ENCODE data around the gene PKD2L2.
"Not testable (repeated sequence)": the region's sequence is repeated elsewhere in the genome, so short reads cannot be mapped to it uniquely, and the experiment has no call there.

Gene PKD2L2

DNA sequence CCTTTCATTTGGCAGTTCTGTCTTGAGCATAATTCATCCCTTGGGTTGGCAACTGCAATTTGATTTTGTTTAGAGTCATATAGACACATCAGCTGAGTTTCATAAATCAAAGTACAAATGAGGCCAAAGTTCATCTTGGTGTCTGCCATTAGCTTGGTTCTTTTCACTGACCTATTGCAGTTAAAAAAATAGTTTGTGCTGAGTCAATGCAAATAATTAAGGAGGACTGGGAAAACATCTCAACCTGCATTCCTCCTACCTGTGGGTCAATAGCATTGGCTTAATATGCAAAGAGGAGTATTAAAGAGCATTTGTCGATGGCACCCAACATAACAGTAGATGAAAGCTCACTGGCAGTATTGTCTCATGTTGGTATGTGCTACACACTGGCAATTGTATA lies 1.6 kb downstream of the PKD2L2 start:
- peak; percentile 56 for DNase-seq

DNA sequence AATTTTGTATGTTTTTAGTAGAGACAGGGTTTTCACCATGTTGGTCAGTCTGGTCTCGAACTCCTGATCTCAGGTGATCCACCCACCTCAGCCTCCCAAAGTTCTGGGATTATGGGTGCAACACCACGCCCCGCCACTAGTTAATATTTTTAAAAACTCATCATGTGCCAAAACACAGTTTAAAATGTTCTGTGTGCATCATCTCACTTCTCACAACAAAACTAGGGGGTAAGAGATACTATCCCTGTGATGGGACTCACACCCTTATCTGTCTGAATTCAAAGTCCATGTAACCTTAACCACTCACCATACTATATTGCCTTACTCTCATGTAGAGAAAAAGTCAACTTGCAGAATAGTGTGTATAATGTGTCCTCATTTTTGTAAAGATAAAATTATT lies 2.6 kb downstream of the PKD2L2 start:
- no peak for DNase-seq

DNA sequence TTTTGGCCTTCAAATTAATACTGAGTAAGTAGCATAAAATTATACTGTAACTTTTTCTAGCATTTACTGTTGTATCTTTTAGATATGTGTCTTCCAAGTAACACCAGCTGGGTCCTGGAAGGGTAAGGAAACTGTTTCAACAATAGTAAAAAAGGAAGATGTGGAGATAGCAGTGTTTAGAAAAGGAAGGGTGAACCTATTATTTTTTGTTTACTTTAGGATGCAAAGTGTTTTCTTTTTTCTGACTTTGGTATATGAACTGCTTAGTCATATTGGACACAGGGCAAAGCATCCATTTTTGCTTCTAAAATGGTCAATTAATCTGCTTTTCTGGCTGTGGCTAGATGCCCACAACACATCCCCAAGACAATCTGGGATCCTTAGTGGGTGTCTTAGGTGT lies 5.3 kb downstream of the PKD2L2 start:
- DNase-seq = no peak

DNA sequence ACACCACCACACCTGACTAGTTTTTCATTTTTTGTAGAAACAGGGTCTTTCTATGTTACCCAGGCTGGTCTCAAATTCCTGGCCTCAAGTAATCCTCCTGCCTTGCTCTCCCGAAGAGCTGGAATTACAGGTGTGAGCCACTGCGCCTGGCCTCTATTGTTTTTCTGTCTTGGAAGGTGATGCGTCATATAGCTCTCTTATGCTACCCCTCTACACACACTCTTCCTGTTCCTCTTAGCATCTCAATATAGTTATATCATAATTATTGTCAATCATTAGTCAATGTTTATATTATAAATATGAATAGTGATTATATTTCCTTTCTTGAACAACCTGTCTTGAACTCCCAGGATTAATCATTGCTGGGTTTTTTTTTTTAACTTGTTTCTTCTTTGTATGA lies 7.3 kb downstream of the PKD2L2 start:
- DNase-seq = no peak

DNA sequence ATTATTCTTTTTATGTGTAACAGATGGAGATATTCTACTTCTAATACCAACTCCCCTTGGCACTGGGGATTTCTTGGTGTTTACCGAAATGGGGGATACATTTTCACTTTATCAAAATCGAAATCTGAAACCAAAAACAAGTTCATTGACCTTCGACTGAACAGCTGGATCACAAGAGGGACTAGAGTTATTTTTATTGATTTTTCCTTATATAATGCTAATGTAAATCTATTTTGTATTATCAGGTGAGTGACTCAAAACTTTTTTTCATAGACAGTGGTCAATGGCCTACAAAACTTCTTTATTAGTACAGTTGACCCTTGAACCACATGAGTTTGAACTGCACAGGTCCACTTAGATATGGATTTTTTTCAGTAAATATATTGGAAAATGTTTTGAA lies 10.2 kb downstream of the PKD2L2 start:
- no peak for DNase-seq

DNA sequence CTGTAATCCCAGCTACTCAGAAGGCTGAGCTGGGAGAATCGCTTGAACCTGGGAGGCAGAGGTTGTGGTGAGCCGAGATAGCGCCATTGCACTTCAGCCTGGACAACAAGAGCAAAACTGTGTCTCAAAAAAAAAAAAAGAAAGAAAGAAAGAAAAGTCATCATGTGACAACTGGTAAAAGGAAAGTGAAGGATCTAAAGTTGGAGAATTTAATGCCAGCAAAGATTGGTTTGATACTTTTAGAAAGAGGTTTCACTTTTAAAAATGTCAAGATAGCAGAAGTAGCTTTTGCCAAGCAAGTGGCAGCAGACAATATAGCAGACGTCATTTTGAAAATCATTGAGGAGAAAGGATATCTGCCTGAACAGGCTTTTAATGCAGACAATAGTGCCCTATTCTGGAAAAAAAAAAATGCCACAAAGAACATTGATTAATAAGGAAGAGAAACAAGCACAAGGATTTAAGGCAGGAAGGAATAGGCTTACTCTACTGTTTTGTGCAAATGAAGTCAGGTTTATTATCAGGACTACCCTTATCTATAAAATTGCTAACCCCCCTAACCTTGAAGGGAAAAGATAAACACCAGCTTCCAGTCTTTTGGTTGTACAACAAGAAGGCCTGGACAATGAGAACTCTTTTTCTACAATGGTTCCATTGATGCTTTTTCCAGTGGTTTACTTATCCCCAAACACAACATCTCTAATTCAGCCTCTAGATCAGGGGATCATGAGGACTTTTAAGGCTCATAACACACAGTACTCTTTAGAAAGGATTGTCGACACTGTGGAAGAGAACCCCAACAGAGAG lies 12.0 kb downstream of the PKD2L2 start:
- no peak for DNase-seq

DNA sequence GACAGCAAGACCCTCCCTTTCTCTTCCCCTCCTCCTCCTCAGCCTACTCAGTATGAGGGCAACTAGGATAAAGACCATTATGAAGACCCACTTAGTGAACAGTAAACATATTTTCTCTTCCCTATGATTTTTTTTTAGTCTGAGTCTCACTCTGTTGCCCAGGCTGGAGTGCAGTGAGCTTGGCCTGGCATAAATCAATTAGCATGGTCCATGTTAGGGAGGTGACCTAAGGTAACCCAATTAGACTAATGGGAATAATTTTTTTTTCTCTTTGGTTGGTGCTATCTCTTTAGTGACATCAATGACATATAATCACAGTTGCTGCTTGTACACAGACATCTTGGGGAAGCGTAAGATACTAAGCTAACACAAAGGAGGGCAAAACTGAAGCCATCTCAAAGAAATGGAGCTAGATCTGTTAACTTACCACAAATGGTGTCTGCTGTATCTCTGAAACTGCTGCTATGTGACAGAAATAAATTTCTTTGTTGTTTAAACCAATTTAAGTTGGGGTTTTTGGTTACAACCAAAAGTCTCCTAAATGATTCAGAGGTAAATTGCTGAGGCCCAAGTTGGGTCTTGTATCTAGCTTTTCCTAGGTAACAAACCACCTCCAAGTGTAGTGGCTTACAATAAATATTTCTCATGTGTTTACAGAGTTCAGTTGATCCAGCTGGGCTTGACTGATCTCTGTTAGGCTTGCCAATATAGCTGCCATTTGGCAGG lies 13.3 kb downstream of the PKD2L2 start:
- no peak for DNase-seq

DNA sequence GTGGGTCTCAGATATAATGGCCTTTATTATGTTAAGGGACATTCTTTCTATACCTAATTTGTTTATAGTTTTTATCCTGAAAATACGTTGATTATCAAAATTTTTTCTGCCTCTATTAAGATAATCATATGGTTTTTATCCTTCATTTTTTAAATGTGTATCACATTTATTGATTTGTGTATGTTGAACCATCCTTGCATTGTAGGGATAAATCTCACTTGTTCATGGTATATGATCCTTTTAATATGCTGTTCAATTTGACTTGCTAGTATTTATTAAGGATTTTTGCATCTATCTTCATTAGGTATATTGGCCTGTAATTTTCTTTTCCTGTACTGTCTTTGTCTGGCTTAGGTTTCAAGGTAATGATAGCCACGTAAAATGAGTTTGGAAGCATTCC lies 25.5 kb downstream of the PKD2L2 start:
- no peak for DNase-seq

DNA sequence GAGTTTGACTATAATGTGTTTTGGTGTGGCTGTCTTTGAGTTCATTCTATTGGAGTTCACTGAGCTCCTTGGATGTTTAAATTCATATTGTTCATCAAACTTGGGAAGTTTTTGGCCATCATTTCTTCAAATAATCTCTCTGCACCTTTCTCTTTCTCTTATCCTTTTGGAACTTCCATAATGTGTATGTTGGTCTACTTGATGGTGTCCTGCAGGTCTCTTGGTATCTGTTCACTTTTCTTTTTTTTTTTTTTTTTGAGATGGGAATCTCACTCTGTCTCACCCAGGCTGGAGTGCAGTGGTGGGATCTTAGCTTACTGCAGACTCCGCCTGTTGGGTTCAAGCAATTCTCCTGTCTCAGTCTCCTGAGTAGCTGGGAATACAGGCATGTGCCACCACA lies 27.7 kb downstream of the PKD2L2 start:
- DNase-seq = no peak

DNA sequence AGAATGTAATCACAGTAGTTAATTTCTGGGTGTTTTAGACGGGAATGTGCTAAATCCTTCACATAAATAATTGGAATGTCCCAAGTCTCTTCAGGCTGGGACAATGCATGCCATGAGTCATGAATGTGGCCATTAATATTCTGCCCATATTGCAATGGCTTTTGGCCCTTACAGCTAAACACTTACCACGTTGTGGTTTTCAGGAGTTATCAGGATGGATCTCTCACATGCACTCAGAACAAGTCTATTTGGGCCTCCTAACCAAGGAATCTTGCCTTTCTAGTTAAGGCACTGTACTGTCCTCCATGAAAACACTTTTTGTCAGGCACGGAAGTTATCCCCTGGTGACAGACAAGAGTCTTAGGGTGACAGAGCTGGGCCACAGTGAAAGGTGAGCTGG lies 32.7 kb downstream of the PKD2L2 start:
- no peak for DNase-seq

DNA sequence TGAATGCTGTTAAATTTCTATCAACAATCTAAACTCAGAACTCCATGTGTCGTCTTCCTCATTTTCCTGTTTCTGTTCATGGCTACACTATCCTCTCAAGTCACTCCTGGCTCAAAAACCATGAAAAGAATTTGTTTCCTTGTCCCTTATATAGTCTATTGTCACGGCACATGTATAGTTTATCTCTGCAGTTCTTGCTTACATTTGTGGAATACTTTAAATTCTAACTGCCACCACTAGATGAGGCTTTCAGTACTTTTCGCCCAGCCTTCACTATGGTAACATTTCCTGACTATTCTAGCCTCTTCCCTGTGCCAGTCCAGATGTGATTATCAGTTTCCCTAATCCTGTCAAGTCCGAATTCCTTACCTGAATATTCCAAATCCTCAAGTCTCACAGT lies 34.6 kb downstream of the PKD2L2 start:
- DNase-seq = no peak

DNA sequence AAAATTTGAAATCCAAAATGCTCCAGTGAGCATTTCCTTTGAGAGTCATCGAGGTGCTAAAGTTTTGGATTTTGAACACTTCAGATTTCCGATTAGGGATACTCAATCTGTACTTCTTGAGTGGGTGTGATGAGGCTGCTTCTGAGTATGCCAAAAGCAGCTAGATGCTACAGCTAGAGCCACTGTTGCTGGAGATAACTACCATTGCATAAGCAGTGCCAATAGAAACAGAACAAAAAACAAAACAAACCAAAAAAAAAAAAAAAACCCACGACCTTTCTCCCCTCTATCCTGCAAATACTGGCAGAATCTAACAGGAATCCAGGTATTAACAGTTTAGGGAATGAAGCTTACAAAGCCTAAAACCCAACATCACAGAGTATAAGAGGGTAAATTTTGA lies 43.5 kb downstream of the PKD2L2 start:
- DNase-seq = no peak

DNA sequence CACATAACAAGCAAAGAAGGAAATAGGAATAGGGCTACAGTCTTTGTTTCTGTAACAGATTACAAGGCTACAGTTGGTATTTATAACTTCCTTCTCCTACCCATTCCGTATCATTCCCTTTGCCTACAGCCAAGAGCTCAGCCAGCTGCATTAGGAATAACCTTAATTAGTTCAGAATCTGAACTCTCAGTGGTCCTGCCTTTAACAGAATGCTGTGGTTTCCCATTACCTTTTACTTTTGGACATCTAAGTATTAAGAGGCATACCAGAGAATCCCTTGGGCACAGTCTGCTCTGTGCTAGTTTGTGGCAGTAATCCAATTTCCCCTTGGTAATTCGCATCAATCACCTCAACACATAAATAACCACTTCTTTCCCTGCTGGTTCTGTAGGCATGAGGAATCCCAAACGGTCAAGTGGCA lies 44.2 kb downstream of the PKD2L2 start:
- peak; percentile 67 for DNase-seq

DNA sequence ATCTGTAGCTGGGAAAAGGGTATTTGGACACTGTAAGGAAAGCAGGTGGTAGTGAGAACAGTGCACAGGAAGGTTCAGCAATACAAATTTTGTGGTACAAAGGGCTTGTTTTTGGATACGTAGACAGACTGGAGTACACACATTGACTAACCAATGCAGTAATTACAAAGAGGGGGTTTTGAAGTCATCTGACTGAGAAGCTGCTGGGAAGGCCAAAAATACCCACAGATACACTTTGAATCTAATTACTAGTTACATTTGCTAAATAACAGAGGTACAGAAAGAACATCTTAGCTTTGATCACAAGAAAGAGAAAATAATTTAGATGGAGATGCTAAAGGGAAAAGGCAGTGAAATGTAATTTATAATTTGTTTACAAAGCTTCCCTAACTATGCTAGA lies 45.9 kb downstream of the PKD2L2 start:
- DNase-seq = no peak

DNA sequence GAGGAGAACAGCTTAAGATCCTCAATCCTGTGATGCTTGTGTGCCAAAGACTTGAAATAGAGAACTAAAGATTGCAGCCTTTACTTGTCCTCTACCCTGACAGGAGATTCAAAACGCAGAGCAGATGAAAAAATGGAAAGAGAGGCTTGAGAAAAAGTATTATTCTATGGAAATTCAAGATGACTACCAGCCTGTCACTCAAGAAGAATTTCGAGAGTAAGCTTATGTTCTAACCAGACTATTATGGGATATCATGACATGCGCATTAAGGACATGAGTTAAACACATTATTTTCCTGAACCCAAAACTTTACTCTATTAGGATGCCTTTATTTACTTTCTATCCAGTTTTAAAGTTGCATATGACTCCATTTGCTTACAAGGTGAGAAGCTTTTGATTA lies 46.4 kb downstream of the PKD2L2 start:
- DNase-seq = no peak

DNA sequence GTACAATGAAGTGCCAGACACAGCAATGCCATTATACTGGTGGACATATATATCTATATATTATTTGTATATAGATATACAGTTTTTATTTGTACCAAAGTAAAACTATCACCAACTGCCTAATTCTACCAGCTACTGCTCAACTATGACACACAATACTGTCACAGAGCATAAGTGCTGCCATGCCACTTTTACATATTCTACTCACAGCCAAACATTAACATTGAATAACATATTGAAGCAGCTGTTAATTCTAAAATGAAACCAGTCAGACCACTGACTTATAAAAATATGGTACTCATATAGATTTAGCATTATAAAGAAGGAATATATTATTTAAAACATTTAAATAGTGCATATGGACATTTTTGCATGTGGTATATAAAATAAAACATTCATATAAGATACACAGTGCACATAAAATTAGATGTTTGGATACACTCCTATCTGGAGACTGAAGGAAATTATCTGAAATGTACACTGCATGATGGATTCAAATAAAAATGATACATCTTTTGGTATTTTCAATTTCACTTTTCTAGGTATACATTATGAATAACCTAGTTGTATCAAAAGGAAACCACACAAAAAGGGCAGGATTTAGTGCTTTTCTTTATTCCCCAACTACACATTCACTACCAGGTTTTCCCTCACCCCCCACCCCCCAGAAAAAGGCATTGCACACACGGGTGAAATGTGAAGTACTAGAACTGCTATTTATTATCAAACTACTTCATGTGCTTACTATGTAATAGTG lies 48.9 kb downstream of the PKD2L2 start:
- no peak for DNase-seq

DNA sequence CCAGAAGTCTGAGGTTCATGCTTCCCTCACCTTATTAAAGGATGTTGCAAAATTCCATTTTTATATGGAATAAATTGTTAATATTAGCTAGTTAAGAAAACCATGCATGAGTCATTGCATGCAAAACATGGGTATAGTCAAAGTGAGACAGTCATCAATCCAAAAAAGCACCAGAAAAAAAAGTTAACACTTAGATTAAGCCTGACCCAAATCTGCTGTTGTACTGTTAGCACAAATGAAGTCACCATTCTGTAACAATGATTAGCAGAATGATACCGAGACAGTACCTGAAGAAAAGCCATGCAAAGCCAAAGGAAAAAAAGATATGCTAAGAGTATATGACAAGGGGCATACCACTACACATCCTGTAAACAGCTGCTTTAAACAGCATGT lies 49.5 kb downstream of the PKD2L2 start:
- DNase-seq = no peak

DNA sequence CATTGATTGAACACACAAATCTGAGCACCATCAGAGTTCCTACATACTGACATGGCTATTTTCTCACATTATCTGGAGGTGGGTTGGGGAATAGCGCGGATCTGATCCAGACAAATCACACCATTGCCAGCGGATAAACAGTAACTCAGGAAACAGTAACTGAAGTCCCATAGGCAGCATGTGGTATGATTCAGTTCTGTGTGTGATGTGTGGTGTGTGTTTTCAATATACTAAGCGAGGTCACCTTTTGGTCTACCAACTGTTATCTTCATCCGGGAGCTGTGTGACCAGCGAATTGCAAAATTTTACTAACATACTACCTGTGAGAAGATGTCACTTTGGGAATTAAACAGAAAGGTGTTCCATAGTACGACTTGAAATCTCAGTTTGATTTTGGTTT lies 50.1 kb downstream of the PKD2L2 start:
- DNase-seq = no peak

DNA sequence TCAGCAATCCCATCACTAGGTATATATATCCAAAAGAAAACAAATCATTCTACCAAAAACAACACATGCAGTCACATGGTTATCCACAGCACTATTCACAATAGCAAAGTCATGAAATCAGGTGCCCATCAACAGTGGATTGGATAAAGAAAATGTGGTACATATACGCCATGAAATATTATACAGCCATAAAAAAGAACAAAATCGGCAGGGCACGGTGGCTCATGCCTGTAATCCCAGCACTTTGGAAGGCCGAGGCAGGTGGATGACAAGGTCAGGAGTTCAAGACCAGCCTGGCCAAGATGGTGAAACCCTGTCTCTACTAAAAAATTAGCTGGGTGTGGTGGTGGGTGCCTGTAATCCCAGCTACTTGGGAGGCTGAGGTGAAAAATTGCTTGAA lies 55.0 kb downstream of the PKD2L2 start:
- not testable (repeated sequence) for DNase-seq

DNA sequence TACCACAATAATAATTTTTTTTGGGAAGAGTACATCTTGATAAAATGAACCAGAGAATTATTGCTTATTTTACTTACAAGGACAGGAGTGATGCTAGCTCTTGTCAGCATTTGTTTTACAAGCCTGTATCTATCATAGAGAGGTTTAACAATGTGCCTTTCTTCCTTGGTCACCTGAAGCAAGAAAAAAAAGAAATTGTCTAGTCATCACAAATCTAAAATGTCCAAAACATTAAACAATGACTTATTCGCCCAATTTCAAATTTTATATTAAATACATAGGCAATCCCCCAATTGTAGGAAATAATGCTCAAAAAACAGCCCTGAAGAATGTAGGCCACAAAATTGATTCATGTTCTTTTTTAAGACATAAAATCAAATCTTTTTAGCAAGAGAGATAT lies 56.6 kb downstream of the PKD2L2 start:
- DNase-seq = no peak

DNA sequence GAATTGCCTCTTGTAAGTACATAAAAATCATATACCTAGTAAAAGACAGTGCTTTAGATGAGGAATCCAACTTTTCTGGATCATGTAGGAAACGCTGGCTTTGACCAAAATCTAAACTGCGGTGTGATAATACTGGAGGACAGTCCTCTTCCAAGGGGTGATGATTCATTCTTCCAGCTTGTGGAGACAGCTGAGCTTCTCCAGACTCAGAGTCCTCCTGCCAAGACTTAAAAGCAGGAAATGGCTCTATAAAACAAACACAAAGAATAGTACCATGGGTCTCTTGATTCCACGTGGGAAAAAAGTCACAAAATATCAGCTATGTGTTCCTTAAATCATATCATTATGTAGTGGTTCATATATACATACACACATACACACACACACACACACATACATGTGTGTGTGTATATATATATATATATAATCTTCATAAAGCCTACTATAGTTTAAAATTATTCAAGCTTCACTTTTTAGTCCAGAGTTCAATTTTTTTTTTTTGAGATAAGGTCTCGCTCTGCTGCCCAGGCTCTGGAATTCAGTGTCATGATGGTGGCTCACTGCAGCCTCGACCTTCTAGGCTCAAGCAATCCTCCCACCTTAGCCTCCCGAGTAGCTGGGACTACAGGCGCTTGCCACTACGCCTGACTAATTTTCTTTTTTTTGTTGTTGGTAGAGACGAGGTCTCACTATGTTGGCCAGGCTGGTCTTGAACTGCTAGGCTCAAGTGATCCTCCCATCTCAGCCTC lies 65.0 kb downstream of the PKD2L2 start:
- peak; percentile 29 for DNase-seq

DNA sequence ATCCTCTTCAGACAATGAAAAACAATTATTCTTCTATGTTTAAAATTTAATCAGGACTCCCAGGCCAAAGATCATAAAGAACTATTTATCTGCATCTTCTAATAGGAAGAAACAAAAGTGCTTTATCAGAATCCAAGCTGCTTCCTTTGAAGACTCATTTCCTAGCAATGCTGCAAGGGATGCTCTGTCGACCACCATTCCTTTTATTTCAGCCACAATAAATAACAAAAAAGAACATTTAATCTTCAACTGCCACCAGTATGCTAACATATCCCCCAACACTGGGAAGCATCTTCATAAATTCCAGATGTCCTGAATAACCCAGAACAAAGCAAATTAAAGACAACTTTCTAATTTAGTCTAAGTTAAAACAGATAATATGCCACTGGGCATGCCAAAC lies 68.7 kb downstream of the PKD2L2 start:
- no peak for DNase-seq

DNA sequence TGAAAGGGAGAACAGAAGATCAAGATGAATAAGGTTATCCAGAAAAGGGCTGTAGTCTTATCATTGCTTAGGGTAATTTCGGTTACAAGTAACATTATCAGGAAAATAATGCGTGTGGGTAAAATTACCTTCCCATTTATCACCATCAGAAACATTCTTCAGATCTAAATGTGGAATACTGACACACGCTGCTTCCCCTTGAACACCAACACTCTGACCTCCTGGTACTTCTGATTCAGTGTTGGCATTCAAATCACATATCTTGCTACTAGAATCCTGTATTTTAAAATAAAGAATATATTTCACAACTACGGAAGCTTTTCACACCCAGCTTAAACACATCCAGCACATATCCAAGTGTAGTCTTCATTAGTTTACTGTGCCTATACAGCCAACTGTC lies 70.2 kb downstream of the PKD2L2 start:
- no peak for DNase-seq

Data from NCI-H69 (cell line).